GM18867 (cell line): ENCODE measurements around the gene RBM34.

Source experiments
- ATAC-seq: cut with Tn5 transposase; IDR thresholded peaks from one replicate; pipeline ENCODE4 v1.9.1; 2021; ENCODE audit warnings: mild to moderate bottlenecking, moderate library complexity; ENCODE audit not compliant: unreplicated experiment

RBM34 gene

DNA sequence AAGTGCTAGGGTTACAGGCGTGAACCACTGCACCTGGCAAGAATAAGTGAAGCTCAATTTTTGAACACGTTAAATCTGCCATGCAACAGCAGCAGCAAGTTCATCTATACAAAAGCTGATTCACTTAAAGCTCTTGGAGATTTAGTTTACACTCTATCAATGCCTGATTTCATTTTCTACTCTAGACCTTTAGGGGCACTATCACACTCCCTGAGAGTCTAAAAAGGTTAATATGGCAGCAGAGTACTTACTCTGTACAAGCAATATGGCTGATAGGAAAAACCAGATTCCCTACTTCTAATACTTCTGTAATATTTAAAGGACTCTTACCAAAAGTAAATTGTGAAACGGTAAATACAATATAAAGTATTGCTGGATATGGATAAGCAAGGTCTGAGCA lies 4.8 kb downstream of the RBM34 start:
- no peak for ATAC-seq

DNA sequence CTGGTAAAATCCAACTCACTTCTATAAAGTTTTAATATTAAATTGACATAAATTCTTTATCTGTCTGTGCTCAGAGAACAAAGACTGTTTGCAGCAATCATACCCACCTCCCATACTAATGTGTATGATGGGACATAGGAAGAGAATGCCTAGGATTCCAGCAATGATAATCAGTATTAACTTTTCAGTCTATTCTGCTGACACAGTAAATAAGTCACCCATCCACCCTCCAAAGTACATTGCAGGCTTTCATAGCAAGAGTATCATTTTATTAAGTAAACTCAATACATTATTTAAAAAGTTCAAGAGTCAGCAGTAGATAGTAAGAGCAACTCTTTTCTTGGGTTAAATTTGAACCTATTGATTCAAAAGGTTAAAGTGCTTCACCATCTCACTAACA lies 8.8 kb downstream of the RBM34 start:
- no peak for ATAC-seq

DNA sequence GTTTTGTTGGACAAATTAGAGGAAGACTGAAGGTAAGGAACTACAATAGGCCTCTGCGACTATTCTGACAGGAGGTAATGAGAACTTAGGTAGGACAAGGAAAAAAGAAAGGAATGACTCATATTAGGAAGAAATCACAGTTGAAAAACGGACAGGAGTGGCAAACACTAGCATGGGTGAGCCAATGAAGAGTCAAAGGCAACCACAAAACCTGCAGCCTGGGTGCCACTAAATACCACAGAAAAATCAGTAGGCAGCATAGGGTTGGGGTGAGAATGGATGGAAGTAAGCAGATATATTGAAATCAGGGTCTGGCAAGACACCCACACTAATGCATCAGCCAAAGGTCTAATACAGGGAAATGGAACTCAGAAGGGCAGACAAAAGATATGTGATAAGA lies 10.0 kb downstream of the RBM34 start:
- ATAC-seq: no peak

DNA sequence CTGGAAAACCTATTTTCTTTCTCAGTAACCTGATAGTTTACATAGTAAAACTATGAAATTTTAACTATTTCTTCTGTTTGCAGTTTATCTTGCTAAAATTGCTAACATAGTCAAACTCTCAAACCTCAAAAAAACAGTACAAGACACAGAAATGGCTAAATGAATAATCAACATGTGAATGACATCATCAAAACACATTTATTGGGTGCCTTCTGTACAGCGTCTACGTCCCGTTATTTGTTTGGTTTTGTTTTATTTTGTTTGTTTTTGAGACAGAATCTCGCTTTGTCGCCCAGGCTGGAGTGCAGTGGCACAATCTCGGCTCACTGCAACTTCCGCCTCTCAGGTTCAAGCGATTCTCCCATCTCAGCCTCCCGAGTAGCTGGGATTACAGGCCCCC lies 11.2 kb downstream of the RBM34 start:
- ATAC-seq: no peak

DNA sequence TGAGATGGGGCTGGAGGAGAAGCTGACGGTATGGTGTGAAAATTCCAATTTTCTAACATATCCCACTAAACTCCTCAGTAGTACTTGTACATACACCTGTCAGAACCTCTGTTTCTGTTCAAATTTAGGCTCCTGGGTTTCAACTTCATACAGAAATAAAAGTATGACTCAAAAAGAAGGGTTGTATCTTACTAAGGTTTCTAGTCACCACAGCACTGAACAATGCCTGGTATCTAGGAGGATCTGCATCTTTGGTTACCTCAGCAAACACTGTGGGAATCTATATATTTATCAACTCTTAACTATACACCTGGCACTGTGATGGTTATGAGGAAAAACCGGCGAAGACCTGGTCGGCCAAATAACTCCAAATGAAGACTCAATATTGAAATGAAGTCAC lies 13.8 kb downstream of the RBM34 start:
- ATAC-seq: no peak

DNA sequence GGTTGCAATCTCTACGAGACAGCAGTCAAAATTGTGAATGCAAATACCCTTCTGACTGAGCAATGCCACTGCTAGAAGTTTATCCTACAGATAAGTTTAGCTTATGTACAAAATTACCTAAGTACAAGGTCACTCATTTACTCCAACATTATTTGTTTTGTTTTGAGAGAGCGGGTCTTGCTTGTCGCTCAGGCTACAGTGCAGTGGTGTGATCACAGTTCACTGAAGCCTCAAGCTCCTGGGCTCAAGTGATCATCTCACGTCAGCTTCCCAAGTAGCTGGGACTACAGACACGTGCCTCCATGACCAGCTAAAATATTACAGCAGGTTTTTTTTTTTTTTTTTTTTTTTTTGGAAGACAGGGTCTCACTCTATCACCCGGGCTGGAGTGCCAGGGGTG lies 15.4 kb downstream of the RBM34 start:
- ATAC-seq: no peak

DNA sequence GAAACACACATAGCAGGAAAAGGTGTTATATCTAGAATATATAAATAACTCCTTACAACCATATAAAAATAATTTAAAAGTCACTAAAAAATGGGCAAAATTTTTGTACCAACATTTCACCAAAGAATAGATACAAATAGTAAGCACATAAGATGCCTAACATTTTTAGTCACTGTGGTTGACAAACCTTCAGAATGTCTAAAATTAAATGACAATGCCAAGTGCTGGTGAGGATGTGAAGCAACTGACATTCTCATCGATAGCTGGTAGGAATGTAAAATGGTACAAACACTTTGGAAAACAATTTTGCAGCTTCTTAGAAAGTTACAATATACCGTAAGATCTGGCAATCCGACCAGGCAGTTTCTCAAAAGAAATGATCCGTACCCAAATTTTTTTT lies 18.1 kb downstream of the RBM34 start:
- ATAC-seq: no peak

DNA sequence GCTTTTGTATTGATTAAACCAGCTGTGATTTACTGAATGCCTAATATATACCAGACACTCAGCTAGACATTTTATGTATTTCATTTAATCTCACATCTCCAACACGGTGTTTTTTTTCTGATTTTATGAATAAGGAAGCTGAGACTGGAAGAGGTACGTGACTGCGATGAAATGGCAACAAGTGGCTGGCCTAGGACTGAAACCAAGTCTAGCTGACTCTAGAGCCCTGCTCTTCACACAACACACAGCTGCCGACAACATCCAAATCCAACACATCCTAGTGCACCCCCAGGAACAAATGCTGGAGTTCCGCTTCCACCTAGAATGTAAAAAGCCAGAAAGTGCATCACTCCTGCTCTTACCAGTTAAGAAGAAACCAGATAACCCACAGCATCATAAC lies 21.7 kb downstream of the RBM34 start:
- ATAC-seq: no peak

DNA sequence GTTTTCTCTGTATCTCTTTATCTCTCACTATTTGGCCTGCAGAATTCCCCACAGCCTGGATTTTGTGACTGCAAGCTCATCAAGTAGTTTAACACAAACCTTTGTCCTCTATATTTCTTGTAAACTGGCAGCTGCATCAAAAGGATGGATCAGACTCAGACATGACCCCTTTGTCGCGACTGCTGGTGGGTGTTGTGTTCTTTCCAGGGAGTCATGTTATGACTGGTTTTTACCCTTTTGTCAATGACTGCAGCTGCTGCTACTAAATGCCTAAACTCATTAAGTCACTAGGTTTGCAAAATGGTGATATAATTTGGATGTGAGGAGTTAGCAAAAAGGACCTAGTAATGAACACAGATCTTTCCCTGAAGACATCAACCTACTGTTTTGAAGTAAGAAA lies 22.2 kb downstream of the RBM34 start:
- no peak for ATAC-seq

DNA sequence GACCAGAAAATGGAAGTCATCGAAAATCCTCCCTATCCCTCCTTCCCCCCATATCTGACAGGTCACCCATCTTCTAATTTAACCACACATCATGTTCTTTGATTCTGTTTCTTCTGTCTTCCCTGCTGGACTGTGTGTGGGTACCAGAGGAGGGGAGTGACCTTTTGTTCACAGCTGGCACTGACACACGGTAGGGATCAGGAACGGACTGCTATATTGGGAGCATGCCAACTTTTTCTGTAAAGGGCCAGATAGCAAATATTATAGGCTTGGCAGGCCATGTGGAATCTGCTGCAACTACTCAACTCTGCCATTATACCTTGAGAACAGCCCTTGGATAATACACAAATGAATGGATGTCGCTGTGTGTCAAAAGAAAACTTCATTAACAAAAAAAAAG lies 24.9 kb downstream of the RBM34 start:
- ATAC-seq: no peak

DNA sequence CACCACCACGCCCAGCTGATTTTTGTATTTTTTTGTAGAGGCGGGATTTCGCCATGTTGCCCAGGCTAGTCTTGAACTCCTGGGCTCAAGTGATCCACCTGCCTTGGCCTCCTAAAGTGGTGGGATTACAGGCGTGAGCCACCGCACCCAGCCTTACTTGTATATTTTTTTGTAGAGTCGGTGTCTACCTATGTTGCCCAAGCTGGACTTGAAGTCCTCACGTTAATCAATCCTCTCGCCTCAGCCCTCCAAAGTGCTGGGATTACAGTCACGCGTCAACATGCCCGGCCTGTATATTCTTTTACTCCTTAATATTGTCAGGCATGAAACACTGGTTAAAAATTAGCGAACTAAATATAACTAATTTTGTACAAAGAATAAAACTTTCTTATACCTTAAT lies 26.9 kb downstream of the RBM34 start:
- ATAC-seq: no peak

DNA sequence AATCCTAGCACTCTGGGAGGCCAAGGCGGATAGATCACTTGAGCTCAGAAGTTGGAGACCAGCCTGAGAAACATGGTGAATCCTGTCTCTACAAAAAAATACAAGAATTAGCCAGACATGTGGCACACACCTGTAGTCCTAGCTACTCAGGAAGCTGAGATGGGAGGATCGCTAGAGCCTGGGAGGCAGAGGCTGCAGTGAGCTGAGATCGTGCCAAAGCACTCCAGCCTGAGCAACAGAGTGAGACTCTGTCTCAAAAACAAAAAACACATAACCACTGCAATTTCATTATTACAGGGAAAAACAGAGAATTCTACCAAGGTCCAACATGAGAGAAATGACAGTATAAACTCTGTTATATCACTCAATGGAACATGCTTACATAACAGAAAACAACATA lies 28.0 kb downstream of the RBM34 start:
- ATAC-seq: no peak

DNA sequence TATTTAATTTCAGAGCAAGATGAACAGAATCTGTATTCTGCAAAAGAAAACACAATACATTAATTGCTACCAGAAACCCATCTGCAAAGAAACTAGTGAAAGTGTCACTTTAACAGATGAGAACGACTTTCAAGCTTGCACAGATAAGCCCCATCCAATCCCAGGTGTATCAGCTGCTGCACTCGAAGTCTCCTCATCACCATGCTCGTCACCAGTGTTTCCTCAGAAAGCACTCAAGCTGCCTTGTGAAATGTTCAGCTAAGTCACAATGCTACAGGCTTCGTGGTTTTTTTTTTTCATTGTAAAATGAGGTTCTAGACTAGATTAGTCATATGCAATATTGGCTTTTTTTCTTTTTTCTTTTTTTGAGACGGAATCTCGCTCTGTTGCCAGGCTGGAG lies 29.1 kb downstream of the RBM34 start:
- ATAC-seq: no peak

DNA sequence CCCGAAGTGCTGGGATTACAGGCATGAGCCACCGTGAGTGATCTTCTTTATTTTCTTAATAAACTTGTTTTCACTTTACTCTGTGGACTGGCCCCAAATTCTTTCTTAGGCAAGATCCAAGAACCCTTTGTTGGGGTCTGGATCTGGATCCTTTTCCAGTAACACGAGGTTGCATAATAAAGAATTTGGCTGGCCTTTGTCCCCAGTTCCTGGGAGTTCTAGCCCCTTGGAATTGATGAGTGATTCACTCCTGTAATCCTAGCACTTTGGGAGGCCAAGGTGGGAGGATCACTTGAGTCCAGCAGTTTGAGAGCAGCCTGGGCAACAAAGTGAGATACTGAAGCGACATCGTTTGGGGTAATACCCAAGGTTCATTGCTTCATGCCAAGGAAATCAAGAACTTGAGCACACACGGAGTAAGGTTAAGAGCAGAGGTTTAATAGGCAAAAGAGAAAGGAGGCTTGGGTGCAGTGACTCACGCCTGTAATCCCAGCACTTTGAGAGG lies 30.2 kb downstream of the RBM34 start:
- no peak for ATAC-seq

DNA sequence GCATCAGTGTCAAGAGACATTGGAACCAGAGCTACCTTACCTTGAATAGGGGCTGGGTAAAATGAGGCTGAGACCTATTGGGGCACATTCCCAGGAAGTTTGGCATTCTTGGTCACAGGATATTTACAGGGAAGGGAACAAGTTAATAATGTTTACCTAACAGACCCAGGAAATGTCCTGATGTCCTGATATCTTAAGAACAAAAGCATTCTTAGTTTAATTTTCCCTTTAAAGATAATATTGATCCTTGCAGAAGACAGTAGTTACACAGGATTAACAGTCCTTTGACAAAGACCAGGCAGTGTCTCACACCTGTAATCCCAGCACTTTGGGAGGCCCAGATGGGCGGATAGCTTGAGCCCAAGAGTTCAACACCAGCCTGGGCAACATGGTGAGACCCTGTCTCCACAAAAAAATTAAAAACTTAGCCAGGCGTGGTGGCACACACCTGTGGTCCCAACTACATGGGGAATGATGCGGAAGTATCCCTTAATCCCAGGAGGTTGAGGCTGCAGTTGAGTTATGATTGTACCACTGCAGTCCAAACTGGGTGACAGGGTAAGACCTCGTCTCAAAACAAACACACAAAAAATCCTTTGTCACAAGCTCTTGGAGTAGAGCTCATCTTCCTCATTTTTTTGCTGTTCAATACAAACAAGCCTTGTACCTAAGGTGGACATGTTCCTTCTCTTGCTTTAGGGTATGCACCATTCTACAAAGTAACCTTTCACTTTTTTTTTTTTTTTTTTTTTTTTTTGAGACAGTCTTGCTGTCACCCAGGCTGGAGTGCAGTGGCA lies 31.1 kb downstream of the RBM34 start:
- ATAC-seq: no peak

DNA sequence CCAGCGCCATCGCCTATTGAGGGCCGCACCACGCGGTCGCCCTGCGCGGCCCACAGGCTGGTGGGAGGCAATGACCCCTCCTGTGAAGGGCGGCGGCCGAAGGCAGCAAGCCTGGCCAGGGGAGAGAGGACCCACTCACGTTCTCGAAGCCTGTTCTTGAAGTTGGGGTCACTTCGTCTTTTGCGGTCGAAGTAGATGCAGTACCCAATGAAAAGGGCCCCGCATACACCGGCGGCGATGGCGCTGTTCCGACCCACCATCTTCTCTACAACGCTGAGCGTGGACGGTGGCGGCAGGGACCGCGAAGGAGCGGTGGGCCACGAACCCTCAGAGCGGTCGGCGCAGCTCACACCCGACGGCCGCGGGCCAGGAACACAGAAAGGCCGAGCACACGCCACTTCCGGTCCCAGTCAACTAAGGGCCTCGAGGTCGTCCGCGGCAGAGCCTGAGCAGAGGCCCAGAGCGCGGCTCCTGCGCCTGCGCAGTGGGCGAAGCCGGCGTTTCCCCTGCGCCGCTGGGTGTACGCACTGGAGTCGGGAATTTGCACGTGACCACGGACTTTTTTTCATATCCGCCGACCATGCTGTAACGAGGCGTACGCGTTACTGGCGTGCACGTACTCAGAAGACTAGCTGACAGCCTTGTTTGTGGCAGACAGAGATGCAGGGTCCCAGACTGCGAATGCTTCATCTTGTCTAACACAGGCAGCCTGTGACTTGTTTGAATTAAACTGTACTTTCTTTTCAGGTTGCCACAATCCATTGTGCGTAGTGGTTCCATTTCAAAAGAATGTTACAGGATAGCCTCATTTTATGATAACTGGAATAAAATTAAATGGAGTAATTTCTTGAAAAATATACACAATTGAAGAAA lies 32.4 kb downstream of the RBM34 start, which contains the start of gene TOMM20:
Gene TOMM20 (minus strand): TSS at position 382 of the 873 bp plus-strand sequence. CDS start 122 bp downstream, at position 260.
- peak; percentile 94 for ATAC-seq

DNA sequence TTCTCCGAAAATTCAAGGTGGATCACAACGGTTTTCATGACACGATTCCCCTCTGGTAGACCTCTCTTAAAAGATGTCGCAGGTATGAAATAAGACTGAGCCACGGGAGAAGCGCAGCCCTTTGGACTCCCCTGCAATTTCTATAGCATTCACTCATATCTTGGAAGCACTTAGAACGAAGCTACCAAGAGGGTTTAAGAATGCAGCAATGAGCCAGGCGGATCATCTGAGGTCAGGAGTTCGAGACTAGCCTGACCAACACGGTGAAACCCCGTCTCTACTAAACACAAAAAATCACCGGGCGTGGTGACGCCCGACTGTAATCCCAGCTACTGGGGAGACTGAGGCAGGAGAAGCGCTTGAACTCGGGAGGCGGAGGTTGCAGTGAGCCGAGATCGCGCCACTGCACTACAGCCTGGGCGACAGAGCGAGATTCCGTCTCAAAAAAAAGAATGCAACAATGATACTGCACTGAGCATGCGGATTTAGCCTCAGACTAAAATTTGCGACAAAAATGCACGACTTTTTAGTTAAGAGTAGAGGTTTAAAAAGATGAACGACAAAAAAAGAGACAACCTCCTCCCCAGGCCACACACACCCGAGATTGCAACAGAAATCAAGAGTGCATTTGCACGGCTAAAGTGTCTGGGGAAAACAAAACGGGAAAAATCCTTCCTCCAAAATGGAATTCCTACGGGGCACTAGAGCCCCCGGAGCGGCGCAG lies 33.2 kb downstream of the RBM34 start:
- no peak for ATAC-seq

DNA sequence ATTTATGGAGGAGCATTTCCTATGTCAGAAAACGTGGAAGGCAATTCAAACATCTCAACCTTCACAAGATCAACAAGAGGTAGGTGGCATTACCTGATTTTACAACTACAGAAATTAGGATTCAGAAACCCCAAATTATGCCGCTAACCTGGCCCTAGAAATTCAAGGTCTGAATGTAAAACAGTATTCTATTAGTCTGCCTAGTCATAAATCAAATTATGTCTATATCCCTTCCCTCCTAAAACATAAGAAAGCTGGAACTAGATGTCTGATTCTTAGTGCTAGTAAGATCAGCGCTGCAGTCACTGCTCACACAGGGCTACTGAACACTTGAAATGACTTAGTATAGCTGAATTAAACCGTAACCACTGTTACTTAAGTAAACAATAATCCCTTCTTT lies 33.8 kb downstream of the RBM34 start:
- ATAC-seq: no peak

DNA sequence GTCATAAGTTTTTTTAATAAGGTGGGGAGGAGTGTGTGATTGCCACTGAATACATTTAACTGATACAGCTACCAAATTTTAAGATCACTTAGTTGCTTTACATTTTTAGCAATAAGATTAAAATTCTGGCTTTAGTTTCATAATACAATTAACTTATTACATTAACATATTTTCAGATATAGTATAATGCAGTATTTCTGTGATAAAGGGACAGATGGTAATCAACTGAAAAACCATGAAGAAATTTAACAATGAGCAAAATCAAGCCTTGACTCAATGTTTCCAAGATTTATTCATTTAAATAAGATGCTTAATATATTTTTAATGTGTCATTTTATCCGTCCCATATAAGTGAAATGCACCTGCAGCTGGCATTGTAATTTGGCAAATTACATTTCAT lies 36.4 kb downstream of the RBM34 start:
- no peak for ATAC-seq

DNA sequence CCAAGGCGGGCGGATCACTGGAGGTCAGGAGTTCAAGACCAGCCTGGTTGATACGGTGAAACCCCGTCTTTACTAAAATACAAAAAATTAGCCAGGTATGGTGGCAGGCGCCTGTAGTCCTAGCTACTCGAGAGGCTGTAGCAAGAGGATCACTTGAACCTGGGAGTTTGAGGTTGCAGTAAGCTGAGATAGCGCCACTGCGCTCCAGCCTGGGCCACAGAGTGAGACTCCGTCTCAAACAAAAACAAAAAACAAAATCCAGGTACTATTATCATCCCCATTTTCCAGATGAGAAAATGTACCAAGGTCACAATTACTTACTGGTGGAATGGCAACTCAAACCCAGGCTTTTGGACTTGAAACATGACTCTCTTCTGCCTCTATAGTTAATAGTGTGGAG lies 36.9 kb downstream of the RBM34 start:
- ATAC-seq: no peak

DNA sequence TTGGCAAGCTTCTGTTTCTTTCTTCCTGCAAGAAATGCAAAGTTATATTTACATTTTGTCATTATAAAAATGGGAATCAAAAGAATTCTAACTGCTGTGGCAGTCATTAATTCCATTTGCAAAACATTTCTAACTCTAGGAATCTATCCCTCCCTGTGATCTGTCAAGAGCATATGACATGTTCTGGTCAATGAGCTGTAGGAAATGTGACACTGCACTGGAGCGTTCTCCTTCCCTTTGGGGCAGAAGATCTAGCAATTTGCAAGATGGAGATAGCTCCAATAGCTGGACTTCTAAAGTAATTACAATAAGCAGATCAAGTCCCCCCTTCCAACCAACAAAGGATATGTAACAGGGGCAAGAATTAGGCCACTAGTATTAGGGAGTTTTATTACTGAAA lies 38.7 kb downstream of the RBM34 start:
- ATAC-seq: no peak
